IMR-90 (cell line): ENCODE data around the gene SLC35F6. TPM values are rescaled to one million over a fixed set of nuclear protein-coding genes. Genes with fewer than 3 reads are reported as not detected.
"Not testable (repeated sequence)": the region's sequence is repeated elsewhere in the genome, so short reads cannot be mapped to it uniquely, and the experiment has no call there.

Source experiments
- ATAC-seq: fragments of 200-7000 bp; cut with Tn5 transposase; 2 replicates; pipeline ENCODE4 v1.9.1; 2020; ENCODE audit warnings: low read depth, mild to moderate bottlenecking, moderate library complexity
- BruUV-seq: library from RNA; stranded (reverse); fragments of 400-500 nt; replicated peaks from 2 replicates; lab custom pipeline; 2021; lab: Mats Ljungman, UMichigan
- CTCF ChIA-PET: fragments of 300-600 bp; formaldehyde crosslinking; extraction: SDS; loops from one replicate; lab custom pipeline; 2021; ENCODE audit warnings: antibody characterized with exemption; lab: Yijun Ruan, JAX
- POLR2A ChIA-PET: fragments of 300-600 bp; sonication (Branson Sonifier 250); formaldehyde crosslinking; loops from one replicate; lab custom pipeline; 2022; ENCODE audit warnings: antibody characterized with exemption; ENCODE audit not compliant: unreplicated experiment; lab: Charles Lee
- DNase-seq: peaks from one replicate; pipeline ENCODE4 v3.0.0; 2013
- H2AFZ ChIP-seq: replicated peaks from 2 replicates; pipeline ENCODE3; 2013; ENCODE audit warnings: low read length, mild to moderate bottlenecking; ENCODE audit not compliant: poor library complexity
- H2AK5ac ChIP-seq: 2 replicates; pipeline ENCODE4 v1.6.1; 2013; ENCODE audit warnings: low read depth, low read length, inconsistent platforms
- H2AK9ac ChIP-seq: replicated peaks from 2 replicates; pipeline ENCODE3; 2013; ENCODE audit warnings: mild to moderate bottlenecking, low read depth, low read length, moderate library complexity; ENCODE audit not compliant: poor library complexity
- H2BK120ac ChIP-seq: 2 replicates; pipeline ENCODE4 v1.6.1; 2013; ENCODE audit warnings: low read depth, low read length, inconsistent platforms
- H2BK15ac ChIP-seq: 3 replicates; pipeline ENCODE4 v1.6.1; 2013; ENCODE audit warnings: low read depth, low read length, inconsistent platforms
- H2BK20ac ChIP-seq: 2 replicates; pipeline ENCODE4 v1.6.1; 2013; ENCODE audit warnings: low read depth, mild to moderate bottlenecking, inconsistent platforms, low read length, moderate library complexity
- H2BK5ac ChIP-seq: 2 replicates; pipeline ENCODE4 v1.6.1; 2013; ENCODE audit warnings: mild to moderate bottlenecking, low read depth, low read length, inconsistent platforms; ENCODE audit not compliant: poor library complexity, severe bottlenecking
- H3K14ac ChIP-seq: replicated peaks from 2 replicates; pipeline ENCODE4 v1.6.1; 2013; ENCODE audit warnings: low read depth, low read length, inconsistent platforms
- H3K18ac ChIP-seq: 2 replicates; pipeline ENCODE4 v1.6.1; 2013; ENCODE audit warnings: low read depth, low read length, control low read depth
- H3K23ac ChIP-seq: 2 replicates; pipeline ENCODE4 v1.6.1; 2013; ENCODE audit warnings: low read depth, low read length, inconsistent platforms
- H3K27ac ChIP-seq: 2 replicates; pipeline ENCODE4 v1.5.1; 2013; ENCODE audit warnings: mild to moderate bottlenecking, control low read depth, low read length; ENCODE audit not compliant: insufficient read depth
- H3K27me3 ChIP-seq: 2 replicates; pipeline ENCODE4 v1.6.1; 2013; ENCODE audit warnings: low read length; ENCODE audit not compliant: control insufficient read depth, insufficient read depth
- H3K36me3 ChIP-seq: 2 replicates; pipeline ENCODE4 v1.6.1; 2013; ENCODE audit warnings: low read length, mixed read lengths; ENCODE audit not compliant: control insufficient read depth, insufficient read depth
- H3K4ac ChIP-seq: 2 replicates; pipeline ENCODE4 v1.6.1; 2013; ENCODE audit warnings: low read depth, low read length, inconsistent platforms
- H3K4me1 ChIP-seq: 2 replicates; pipeline ENCODE4 v1.6.1; 2013; ENCODE audit warnings: low read length, mixed read lengths; ENCODE audit not compliant: control insufficient read depth, insufficient read depth
- H3K4me2 ChIP-seq: 2 replicates; pipeline ENCODE4 v1.6.1; 2013; ENCODE audit warnings: low read depth, mild to moderate bottlenecking, control low read depth, low read length, moderate library complexity
- H3K4me3 ChIP-seq: 2 replicates; pipeline ENCODE4 v1.5.1; 2013; ENCODE audit warnings: low read depth, mild to moderate bottlenecking, control low read depth, low read length, moderate library complexity; ENCODE audit not compliant: insufficient read depth
- H3K56ac ChIP-seq: 2 replicates; pipeline ENCODE4 v1.6.1; 2013; ENCODE audit warnings: low read length, inconsistent platforms; ENCODE audit not compliant: insufficient read depth; ENCODE audit errors: extremely low read depth
- H3K79me1 ChIP-seq, 2 experiments: 2 replicates each; pipeline ENCODE4 v1.6.1; 2013; ENCODE audit warnings: low read length in 2 of 2, inconsistent platforms in 1 of 2, low read depth in 1 of 2
- H3K9ac ChIP-seq: 2 replicates; pipeline ENCODE4 v1.6.1; 2013; ENCODE audit warnings: low read depth, low read length, control low read depth
- H3K9me1 ChIP-seq: 2 replicates; pipeline ENCODE4 v1.6.1; 2013; ENCODE audit warnings: low read length, inconsistent platforms; ENCODE audit not compliant: insufficient read depth
- H3K9me3 ChIP-seq: 2 replicates; pipeline ENCODE4 v1.6.1; 2013; ENCODE audit warnings: low read length; ENCODE audit not compliant: control insufficient read depth, insufficient read depth
- H4K20me1 ChIP-seq: 2 replicates; pipeline ENCODE4 v1.6.1; 2013; ENCODE audit warnings: low read length, inconsistent platforms; ENCODE audit not compliant: insufficient read depth
- H4K5ac ChIP-seq: 2 replicates; pipeline ENCODE4 v1.6.1; 2013; ENCODE audit warnings: mild to moderate bottlenecking, low read depth, low read length, control low read depth
- H4K8ac ChIP-seq, 2 experiments: 2 replicates each; pipeline ENCODE4 v1.6.1; 2013; ENCODE audit warnings: low read depth in 2 of 2, low read length in 2 of 2, control low read depth in 1 of 2, inconsistent platforms in 1 of 2
- H4K91ac ChIP-seq: 2 replicates; pipeline ENCODE4 v1.6.1; 2013; ENCODE audit warnings: low read depth, low read length, inconsistent platforms; ENCODE audit not compliant: insufficient read depth
- WGBS, 2 experiments: methylation state at CpG; one replicate each; pipeline versions ENCODE4 v1.1.5 to v1.1.7; 2013; ENCODE audit warnings: missing lambda C conversion rate in 2 of 2; ENCODE audit not compliant: insufficient read length in 1 of 2; ENCODE audit errors: extremely low coverage in 2 of 2; 5-methylcytosine and 5-hydroxymethylcytosine counted together
- dilution Hi-C: fragments of 300-500 bp; cut with HindIII; formaldehyde crosslinking; loops from one replicate; pipeline ENCODE4 v1.14.3; 2018; ENCODE audit warnings: low sequenced_read_pairs; ENCODE audit not compliant: unreplicated experiment
- in situ Hi-C: fragments of 300-500 bp; cut with MboI; formaldehyde crosslinking; loops from 3 replicates; pipeline ENCODE4 v1.14.3; 2019; ENCODE audit warnings: low sequenced_read_pairs, inconsistent platforms, mixed read lengths
- intact Hi-C: fragments of 100-400 bp; cut with micrococcal nuclease; formaldehyde crosslinking; loops from 2 replicates; pipeline ENCODE4 v1.10.0; 2022
- polyA plus RNA-seq, 3 experiments: library from polyadenylated mRNA; depleted of rRNA; stranded (reverse); fragments of >200 nt; gene quantifications; 2 replicates each; pipeline ENCODE4 v1.2.3, GENCODE V29; 2012; ENCODE audit warnings: low replicate concordance in 1 of 3
- total RNA-seq: library from RNA; depleted of rRNA; stranded (reverse); fragments of >200 nt; gene quantifications from 2 replicates; pipeline ENCODE4 v1.2.3, GENCODE V29; 2012

The SLC35F6 gene
- total and polyA plus RNA-seq, 2 of the 4 experiments (the other 2 are of a cell fraction), result 19.1 to 30.6 TPM

- not testable (repeated sequence) for H2BK20ac ChIP-seq, H3K36me3 ChIP-seq
These were observed 31.1 kb downstream of the SLC35F6 start for GRCh38 chr2:26795135-26795534.

More at GRCh38 chr2:26795135-26795534, 31.1 kb downstream of the SLC35F6 start:
- H3K9ac ChIP-seq, DNase-seq, H4K8ac ChIP-seq, H3K4ac ChIP-seq, H3K4me2 ChIP-seq, H3K14ac ChIP-seq, H3K4me1 ChIP-seq, H2BK15ac ChIP-seq, H2AFZ ChIP-seq, H2BK5ac ChIP-seq, H3K4me3 ChIP-seq, POLR2A ChIA-PET, H4K91ac ChIP-seq, H2AK9ac ChIP-seq, H3K18ac ChIP-seq, H2AK5ac ChIP-seq, BruUV-seq, H3K9me3 ChIP-seq, ATAC-seq, CTCF ChIA-PET, H2BK120ac ChIP-seq, H3K27me3 ChIP-seq, H3K27ac ChIP-seq, H3K23ac ChIP-seq, H3K9me1 ChIP-seq, H4K5ac ChIP-seq, dilution Hi-C loops, H3K56ac ChIP-seq, intact Hi-C loops, H4K20me1 ChIP-seq, in situ Hi-C loops: not testable (repeated sequence)
- peaks cover 25 to 31% of the 10 kb centered on the region in 2 experiments for H3K79me1 ChIP-seq
- WGBS, 2 experiments, result no CpG with 5 or more reads among the region's 17 CpGs
